CD14-positive monocyte (primary cell): ENCODE data around the gene SPECC1L. TPM values are rescaled to one million over a fixed set of nuclear protein-coding genes. Genes with fewer than 3 reads are reported as not detected.

ENCODE experiments used
- DNase-seq, 3 donors: peaks; one replicate each; pipeline ENCODE4 v3.0.0-alpha.2; 2011 to 2022
- H2AFZ ChIP-seq: 2 replicates; pipeline ENCODE4 v1.6.0; 2012; ENCODE audit warnings: mild to moderate bottlenecking, low read depth, low read length, inconsistent platforms; ENCODE audit not compliant: insufficient read depth, poor library complexity, severe bottlenecking
- H3K27ac ChIP-seq, 2 donors: 1 replicate in 1 of 2; 2 replicates in 1 of 2; pipeline ENCODE4 v1.5.1; 2012 to 2013; ENCODE audit warnings: low read length in 2 of 2, control low read depth in 1 of 2, inconsistent platforms in 1 of 2, low read depth in 1 of 2, mild to moderate bottlenecking in 1 of 2
- H3K27me3 ChIP-seq, 2 donors: one replicate each; pipeline versions ENCODE4 v1.6.0 to v1.6.1; 2011 to 2013; ENCODE audit warnings: low read length in 2 of 2; ENCODE audit not compliant: control insufficient read depth in 2 of 2, insufficient read depth in 2 of 2
- H3K36me3 ChIP-seq, 2 donors: replicated peaks in 1 of 2; 1 replicate in 1 of 2; 2 replicates in 1 of 2; pipeline versions ENCODE4 v1.5.1 to v1.6.1; 2012 to 2013; ENCODE audit warnings: low read length in 2 of 2, control low read depth in 1 of 2, inconsistent platforms in 1 of 2, mild to moderate bottlenecking in 1 of 2; ENCODE audit not compliant: insufficient read depth in 2 of 2, control insufficient read depth in 1 of 2
- H3K4me1 ChIP-seq, 2 donors: 1 replicate in 1 of 2; 2 replicates in 1 of 2; pipeline versions ENCODE4 v1.5.1 to v1.6.1; 2012 to 2013; ENCODE audit warnings: low read length in 2 of 2, control low read depth in 1 of 2, inconsistent platforms in 1 of 2, mild to moderate bottlenecking in 1 of 2, moderate library complexity in 1 of 2; ENCODE audit not compliant: insufficient read depth in 2 of 2, control insufficient read depth in 1 of 2
- H3K4me2 ChIP-seq: replicated peaks from 2 replicates; pipeline ENCODE3; 2012; ENCODE audit warnings: low read length, moderate library complexity, mild to moderate bottlenecking; ENCODE audit not compliant: poor library complexity, severe bottlenecking; ENCODE audit errors: extremely low read depth
- H3K4me3 ChIP-seq, 3 experiments: fragments of 200-600 bp in 1 of 3; sonication (generic) in 1 of 3; replicated peaks in 1 of 3; 1 replicate in 2 of 3; 2 replicates in 1 of 3; pipeline ENCODE4 v1.5.1; 2011 to 2013; ENCODE audit warnings: low read length in 3 of 3, mild to moderate bottlenecking in 3 of 3, control low read depth in 2 of 3, low read depth in 2 of 3, inconsistent platforms in 1 of 3, moderate library complexity in 1 of 3
- H3K79me2 ChIP-seq: 2 replicates; pipeline ENCODE4 v1.6.0; 2012; ENCODE audit warnings: mild to moderate bottlenecking, control low read depth, inconsistent platforms, low read length, moderate library complexity; ENCODE audit not compliant: insufficient read depth
- H3K9ac ChIP-seq: 2 replicates; pipeline ENCODE4 v1.6.0; 2017; ENCODE audit warnings: low read length, mild to moderate bottlenecking; ENCODE audit not compliant: insufficient read depth, poor library complexity, severe bottlenecking
- H3K9me3 ChIP-seq, 2 donors: replicated peaks in 1 of 2; 1 replicate in 1 of 2; 2 replicates in 1 of 2; pipeline versions ENCODE4 v1.5.1 to v1.6.1; 2012 to 2013; ENCODE audit warnings: low read length in 2 of 2, control low read depth in 1 of 2; ENCODE audit not compliant: control insufficient read depth in 1 of 2, insufficient read depth in 1 of 2
- H4K20me1 ChIP-seq: 2 replicates; pipeline ENCODE4 v1.6.0; 2012; ENCODE audit warnings: mild to moderate bottlenecking, low read length, control low read depth, moderate library complexity; ENCODE audit not compliant: insufficient read depth
- H3K27ac Mint-ChIP-seq, 7 donors: one replicate each; pipeline ENCODE4 v1.8.0; 2020; ENCODE audit warnings: mild to moderate bottlenecking in 7 of 7, mixed read lengths in 7 of 7, moderate library complexity in 6 of 7, inconsistent platforms in 2 of 7
- H3K27me3 Mint-ChIP-seq, 3 donors: one replicate each; pipeline ENCODE4 v1.8.0; 2021 to 2022; ENCODE audit warnings: low read depth in 3 of 3, mild to moderate bottlenecking in 3 of 3, mixed read lengths in 3 of 3, moderate library complexity in 3 of 3, inconsistent platforms in 1 of 3
- H3K36me3 Mint-ChIP-seq, 2 donors: one replicate each; pipeline ENCODE4 v1.8.0; 2020; ENCODE audit warnings: mixed read lengths in 2 of 2, inconsistent platforms in 1 of 2, mild to moderate bottlenecking in 1 of 2
- H3K4me1 Mint-ChIP-seq: one replicate; pipeline ENCODE4 v1.8.0; 2020; ENCODE audit warnings: mild to moderate bottlenecking, mixed read lengths
- H3K4me3 Mint-ChIP-seq, 2 donors: one replicate each; pipeline ENCODE4 v1.8.0; 2020; ENCODE audit warnings: mild to moderate bottlenecking in 2 of 2, mixed read lengths in 2 of 2, moderate library complexity in 1 of 2
- H3K9me3 Mint-ChIP-seq, 7 donors: one replicate each; pipeline ENCODE4 v1.8.0; 2020 to 2022; ENCODE audit warnings: mixed read lengths in 7 of 7, mild to moderate bottlenecking in 6 of 7, moderate library complexity in 6 of 7, inconsistent platforms in 2 of 7
- CTCF ChIP-seq: fragments of 200-600 bp; IDR thresholded peaks from one replicate; pipeline ENCODE4 v1.8.0; 2022; ENCODE audit warnings: antibody characterized with exemption, mild to moderate bottlenecking
- WGBS: methylation state at CpG from one replicate; pipeline ENCODE4 v1.1.5; 2013; ENCODE audit warnings: missing lambda C conversion rate; ENCODE audit not compliant: insufficient coverage; 5-methylcytosine and 5-hydroxymethylcytosine counted together
- intact Hi-C, 2 donors: fragments of 100-400 bp; cut with micrococcal nuclease; formaldehyde crosslinking; loops; one replicate each; pipeline versions ENCODE4 v1.15.0 to v1.15.1; 2023
- polyA plus RNA-seq, 3 donors: library from polyadenylated mRNA; depleted of rRNA in 1 of 3; unstranded in 2 of 3; stranded (reverse) in 1 of 3; fragments of 300-500 nt in 2 of 3; fragments of >200 nt in 1 of 3; fragmentation: Illumina TruSeq in 2 of 3; gene quantifications; 1 replicate in 2 of 3; 2 replicates in 1 of 3; pipeline ENCODE4 v1.2.3, GENCODE V29; 2012 to 2021

Gene SPECC1L
- polyA plus RNA-seq, 3 donors = 2.5 to 7.2 (median 4.9) TPM

DNA sequence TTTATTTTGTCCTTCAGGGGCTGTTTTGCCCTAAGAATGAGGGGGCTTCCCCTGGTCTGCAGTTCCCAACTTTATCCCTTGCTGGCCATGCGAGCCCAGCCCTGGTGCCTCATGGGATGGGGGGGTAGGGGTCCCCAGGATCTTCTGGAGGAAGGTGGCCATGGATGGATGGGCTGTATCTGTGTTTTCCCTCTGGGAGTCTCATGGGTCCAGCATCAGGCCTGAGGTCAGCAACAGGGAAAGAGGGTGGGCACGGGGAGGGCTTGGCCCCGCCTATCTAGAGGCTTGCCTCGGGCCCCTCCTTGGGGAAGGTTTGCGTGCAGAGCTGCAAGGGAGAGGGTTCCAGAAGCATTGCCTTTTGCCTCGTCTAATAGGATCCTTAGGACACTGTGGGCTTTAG lies 146.0 kb downstream of the SPECC1L start:
- intact Hi-C loops = no loop called here
- H3K27ac ChIP-seq = no peak overlapping the region
- WGBS = 90% methylated on average over 4 of the region's 6 CpGs

GRCh38 chr22:24417200-24417599 lies 146.6 kb downstream of the SPECC1L start:
- 87% methylated on average over 5 of the region's 7 CpGs for WGBS
- Mint-ChIP-seq H3K4me3 (no peak overlapping the region), H3K27me3 (peaks cover 0 to 8% (median under 1%) of the 10 kb centered on the region in 3 donors), H3K36me3 (peaks cover 34 to 52% of the 10 kb centered on the region in 2 donors), H3K27ac (peak overlapping the region in 2 of 7 donors; percentile 11 to 79), H3K4me1 (peaks cover 4% of the 10 kb centered on the region), H3K9me3 (no peaks in the 10 kb centered on the region)
- no peak overlapping the region for H3K27ac ChIP-seq
- peaks cover 28 to 51% of the 10 kb centered on the region in 2 donors for H3K36me3 ChIP-seq
- no peaks in the 10 kb centered on the region for H3K27me3 ChIP-seq
- H3K9ac ChIP-seq = no peak overlapping the region
- no peak overlapping the region for H3K4me3 ChIP-seq
- no peaks in the 10 kb centered on the region for H3K4me1 ChIP-seq
- no peak for DNase-seq
- no peaks in the 10 kb centered on the region for H3K9me3 ChIP-seq
- no peak overlapping the region for H3K4me2 ChIP-seq
- no peak overlapping the region for H2AFZ ChIP-seq
- no peak for TF ChIP-seq CTCF
- no peaks in the 10 kb centered on the region for H4K20me1 ChIP-seq
- intact Hi-C loops = no loop called here
- no peaks in the 10 kb centered on the region for H3K79me2 ChIP-seq

More for the DNA sequence above, 146.0 kb downstream of the SPECC1L start:
- Histone ChIP-seq H3K9me3 (no peaks in the 10 kb centered on the region), H4K20me1 (no peaks in the 10 kb centered on the region), H2AFZ (no peak overlapping the region), H3K4me1 (no peaks in the 10 kb centered on the region), H3K27me3 (no peaks in the 10 kb centered on the region), H3K9ac (no peak overlapping the region), H3K79me2 (no peaks in the 10 kb centered on the region), H3K4me3 (no peak overlapping the region), H3K4me2 (no peak overlapping the region), H3K36me3 (peaks cover 32 to 57% of the 10 kb centered on the region in 2 donors)
- no peaks in the 10 kb centered on the region for H3K9me3 Mint-ChIP-seq
- peaks cover 37 to 58% of the 10 kb centered on the region in 2 donors for H3K36me3 Mint-ChIP-seq
- no peak for DNase-seq
- H3K27me3 Mint-ChIP-seq = peaks cover 0 to 7% (median 0%) of the 10 kb centered on the region in 3 donors
- H3K27ac Mint-ChIP-seq = peak overlapping the region in 1 of 7 donors; percentile 29
- peaks cover 4% of the 10 kb centered on the region for H3K4me1 Mint-ChIP-seq
- H3K4me3 Mint-ChIP-seq = no peak overlapping the region
- TF ChIP-seq CTCF = no peak
